Parathyroid adenoma (tissue), 2 donors: ENCODE results near the gene CIPC.

Experiments
- H2AFZ ChIP-seq: fragments of 300-600 bp; sonication (generic); one replicate; pipeline ENCODE4 v1.7.0; 2017; ENCODE audit warnings: antibody characterized with exemption, mild to moderate bottlenecking
- H3K27ac ChIP-seq: fragments of 300-600 bp; sonication (generic); one replicate; pipeline ENCODE4 v1.7.0; 2017
- H3K27me3 ChIP-seq: fragments of 300-600 bp; sonication (generic); one replicate; pipeline ENCODE4 v1.7.0; 2017; ENCODE audit warnings: low read length; ENCODE audit not compliant: control insufficient read depth, insufficient read depth
- H3K36me3 ChIP-seq: fragments of 300-600 bp; sonication (generic); one replicate; pipeline ENCODE4 v1.7.0; 2017; ENCODE audit warnings: low read length; ENCODE audit not compliant: control insufficient read depth, insufficient read depth
- H3K4me1 ChIP-seq: fragments of 300-600 bp; sonication (generic); one replicate; pipeline ENCODE4 v1.7.0; 2017; ENCODE audit warnings: control low read depth
- H3K4me2 ChIP-seq: fragments of 300-600 bp; sonication (generic); one replicate; pipeline ENCODE4 v1.7.0; 2017; ENCODE audit warnings: low read length
- H3K4me3 ChIP-seq: fragments of 300-600 bp; sonication (generic); one replicate; pipeline ENCODE4 v1.7.0; 2017; ENCODE audit warnings: low read depth, low read length
- H3K79me2 ChIP-seq: fragments of 300-600 bp; sonication (generic); one replicate; pipeline ENCODE4 v1.7.0; 2017; ENCODE audit warnings: control low read depth
- H3K9ac ChIP-seq: fragments of 300-600 bp; sonication (generic); one replicate; pipeline ENCODE4 v1.7.0; 2017; ENCODE audit warnings: mild to moderate bottlenecking
- H3K9me3 ChIP-seq: fragments of 300-600 bp; sonication (generic); one replicate; pipeline ENCODE4 v1.7.0; 2017; ENCODE audit warnings: low read length; ENCODE audit not compliant: control insufficient read depth
- TF ChIP-seq, protein P1 (sequence below): fragments of 300-600 bp; sonication (generic); IDR thresholded peaks from one replicate; pipeline ENCODE4 v1.7.0; 2017; ENCODE audit warnings: antibody characterized with exemption, mild to moderate bottlenecking
- donor health status: primary hyperparathyroidism.

Gene CIPC

DNA sequence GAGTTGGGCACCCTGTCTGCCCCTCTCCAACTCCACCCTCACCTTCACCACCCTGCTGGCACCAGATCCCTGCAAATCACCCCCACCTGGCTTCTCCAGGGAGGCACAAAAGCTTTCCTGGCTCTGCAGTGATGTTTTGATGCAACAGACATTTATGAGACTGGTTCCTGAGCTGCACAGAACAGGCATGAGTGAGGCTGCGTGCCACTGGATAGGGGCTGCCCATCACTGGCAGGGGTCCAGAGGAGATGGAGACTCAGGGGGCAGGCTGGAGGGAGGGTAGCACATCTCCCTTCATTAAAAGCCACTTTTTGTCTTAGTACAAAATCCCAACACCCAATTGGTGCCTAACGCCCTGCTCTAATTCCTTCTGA is 60.8 kb downstream of the CIPC start:
- Histone ChIP-seq H3K27ac (no peak overlapping the region), H3K4me2 (no peak overlapping the region), H3K27me3 (no peaks in the 10 kb centered on the region), H3K4me3 (no peak overlapping the region), H3K36me3 (no peaks in the 10 kb centered on the region), H3K4me1 (no peaks in the 10 kb centered on the region), H3K9me3 (no peaks in the 10 kb centered on the region), H3K79me2 (no peaks in the 10 kb centered on the region), H2AFZ (peak overlapping the region; percentile 13), H3K9ac (no peak overlapping the region)
- TF ChIP-seq, protein P1, sequence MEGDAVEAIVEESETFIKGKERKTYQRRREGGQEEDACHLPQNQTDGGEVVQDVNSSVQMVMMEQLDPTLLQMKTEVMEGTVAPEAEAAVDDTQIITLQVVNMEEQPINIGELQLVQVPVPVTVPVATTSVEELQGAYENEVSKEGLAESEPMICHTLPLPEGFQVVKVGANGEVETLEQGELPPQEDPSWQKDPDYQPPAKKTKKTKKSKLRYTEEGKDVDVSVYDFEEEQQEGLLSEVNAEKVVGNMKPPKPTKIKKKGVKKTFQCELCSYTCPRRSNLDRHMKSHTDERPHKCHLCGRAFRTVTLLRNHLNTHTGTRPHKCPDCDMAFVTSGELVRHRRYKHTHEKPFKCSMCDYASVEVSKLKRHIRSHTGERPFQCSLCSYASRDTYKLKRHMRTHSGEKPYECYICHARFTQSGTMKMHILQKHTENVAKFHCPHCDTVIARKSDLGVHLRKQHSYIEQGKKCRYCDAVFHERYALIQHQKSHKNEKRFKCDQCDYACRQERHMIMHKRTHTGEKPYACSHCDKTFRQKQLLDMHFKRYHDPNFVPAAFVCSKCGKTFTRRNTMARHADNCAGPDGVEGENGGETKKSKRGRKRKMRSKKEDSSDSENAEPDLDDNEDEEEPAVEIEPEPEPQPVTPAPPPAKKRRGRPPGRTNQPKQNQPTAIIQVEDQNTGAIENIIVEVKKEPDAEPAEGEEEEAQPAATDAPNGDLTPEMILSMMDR, result no peak

DNA sequence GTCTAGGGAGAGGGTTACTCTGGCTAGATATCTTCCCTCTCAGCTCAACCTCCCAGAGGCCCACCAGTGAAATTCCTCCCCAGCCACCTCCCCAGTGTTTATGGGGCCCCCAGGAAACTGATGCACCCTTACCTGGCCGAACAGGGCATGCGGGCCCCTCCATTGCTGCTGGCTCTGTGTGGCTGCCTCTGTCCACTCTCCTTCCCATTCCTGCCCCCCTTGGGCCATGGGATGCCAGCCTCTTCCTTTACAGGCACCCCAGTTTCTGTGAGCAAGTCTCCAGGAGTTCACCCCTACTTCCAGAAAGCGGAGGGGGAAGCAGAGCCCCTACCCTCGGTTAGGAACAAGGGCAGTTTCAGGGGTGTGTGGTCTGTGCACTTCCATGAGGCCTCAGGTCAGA is 63.0 kb downstream of the CIPC start:
- H3K27me3 ChIP-seq, result no peaks in the 10 kb centered on the region
- no peaks in the 10 kb centered on the region for H3K9me3 ChIP-seq
- no peak overlapping the region for H3K9ac ChIP-seq
- H3K79me2 ChIP-seq, result no peaks in the 10 kb centered on the region
- H3K4me3 ChIP-seq, result no peak overlapping the region
- H2AFZ ChIP-seq, result no peak overlapping the region
- no peak overlapping the region for H3K4me2 ChIP-seq
- no peak overlapping the region for H3K27ac ChIP-seq
- H3K4me1 ChIP-seq, result no peaks in the 10 kb centered on the region
- no peaks in the 10 kb centered on the region for H3K36me3 ChIP-seq
- TF ChIP-seq, protein P1, result no peak
